GM21447 (cell line): ENCODE results near the gene TANGO6.

Experiments used
- ATAC-seq: cut with Tn5 transposase; IDR thresholded peaks from one replicate; pipeline ENCODE4 v1.9.1; 2021; ENCODE audit not compliant: unreplicated experiment

Gene TANGO6

DNA sequence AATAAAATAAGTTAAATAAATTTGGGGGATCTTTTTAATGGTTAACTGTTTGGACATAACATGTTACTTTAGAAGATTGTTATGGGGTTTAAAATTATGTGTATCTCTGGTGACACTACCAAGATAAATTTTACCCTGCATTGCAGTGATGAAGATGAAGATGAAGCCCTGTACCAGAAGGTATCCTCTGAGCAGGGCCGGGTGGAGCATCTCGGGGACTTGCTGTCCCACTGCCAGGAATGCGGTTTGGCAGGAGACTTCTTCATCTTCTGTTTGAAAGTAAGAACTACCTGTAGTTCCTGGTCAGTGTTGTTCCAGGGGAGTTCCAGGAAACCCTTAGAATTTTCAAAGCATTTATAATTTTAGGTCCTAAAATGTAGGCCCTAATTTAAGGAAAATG, 64.0 kb downstream of the TANGO6 start:
- ATAC-seq, result no peak

DNA sequence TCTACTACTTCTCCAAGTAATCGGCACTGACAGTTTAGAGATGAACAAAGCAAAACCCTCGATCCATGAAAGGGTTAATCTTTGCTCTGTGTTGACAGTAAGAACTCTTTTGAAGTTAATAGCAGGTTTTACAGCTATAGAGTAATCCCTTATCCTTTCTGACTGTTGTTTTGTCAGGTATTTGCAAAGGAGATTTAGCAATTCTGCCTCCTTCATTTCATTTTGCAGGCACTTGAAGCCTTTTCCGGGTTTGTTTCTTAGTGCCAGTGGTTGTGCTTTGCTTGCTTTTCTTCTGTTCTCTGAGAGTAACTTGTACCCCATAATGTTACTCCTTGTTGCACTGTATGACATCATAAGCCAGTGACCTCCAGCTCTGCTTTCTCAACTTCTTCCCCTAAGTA, 64.5 kb downstream of the TANGO6 start:
- no peak for ATAC-seq

DNA sequence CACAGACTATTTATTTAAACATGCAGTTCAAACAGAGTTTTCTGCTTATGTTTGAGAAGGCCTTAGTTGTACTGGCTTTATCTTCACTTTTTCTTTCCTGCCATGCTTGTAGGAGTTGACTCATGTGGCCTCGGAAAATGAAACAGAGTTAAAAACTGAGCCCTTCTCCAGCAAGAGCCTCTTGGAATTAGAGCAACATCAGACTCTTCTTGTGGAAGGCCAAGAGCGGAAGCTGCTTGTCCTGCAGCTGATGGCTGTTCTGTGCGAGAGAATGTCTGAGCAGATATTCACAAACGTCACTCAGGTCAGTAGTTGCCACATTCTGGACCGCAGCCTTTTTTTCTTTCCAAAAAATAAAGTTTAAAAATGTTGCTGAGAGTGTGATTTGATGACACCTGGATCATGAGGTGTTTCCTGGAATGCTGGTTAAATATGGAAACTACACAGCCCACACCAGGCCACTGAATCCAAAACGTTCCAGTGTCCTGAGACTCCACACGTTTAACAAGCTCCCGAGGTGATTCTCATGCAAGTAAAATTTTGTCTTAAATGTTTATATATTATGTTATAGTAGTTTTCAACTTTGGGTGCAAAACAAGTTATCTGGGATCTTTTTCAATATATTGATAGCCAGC, 65.9 kb downstream of the TANGO6 start:
- ATAC-seq, result no peak

DNA sequence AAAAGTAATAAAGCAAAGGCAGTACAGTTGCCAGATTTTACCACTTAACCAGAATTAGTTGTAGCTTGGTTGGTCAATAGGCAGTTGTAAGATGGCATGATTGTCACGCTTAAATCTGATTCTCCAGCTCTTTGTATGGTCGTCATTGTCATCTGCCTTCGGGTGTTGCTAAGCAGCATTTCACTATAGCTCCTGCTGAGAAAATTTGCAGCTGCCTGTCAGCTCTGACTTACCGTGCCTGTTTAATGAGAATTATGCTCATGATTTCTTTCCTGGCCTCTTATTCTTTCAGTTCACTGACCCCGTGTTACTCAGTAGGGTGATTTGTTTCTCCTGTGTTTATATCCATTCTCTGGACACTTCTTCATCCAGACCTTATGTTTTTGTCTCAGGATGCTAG, 66.7 kb downstream of the TANGO6 start:
- no peak for ATAC-seq

DNA sequence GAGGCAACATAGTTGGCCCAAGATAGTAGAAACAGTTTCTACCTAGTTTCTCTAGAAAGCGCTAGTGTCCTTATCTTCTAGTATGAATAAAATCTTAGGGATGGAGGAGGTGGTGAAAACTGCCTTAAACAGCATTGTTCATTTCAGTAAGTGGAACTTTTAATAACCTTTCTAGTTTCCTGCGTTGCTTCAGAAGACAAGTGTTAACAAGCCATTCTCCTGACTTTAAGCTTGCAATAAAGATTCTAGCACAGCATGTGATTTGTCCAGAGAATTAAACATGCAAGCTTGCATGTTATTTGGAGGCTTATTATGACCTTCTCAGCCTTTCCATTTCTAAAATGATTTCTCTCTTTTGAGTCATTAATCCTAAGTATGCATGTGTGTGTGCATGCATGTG, 72.3 kb downstream of the TANGO6 start:
- ATAC-seq, result no peak

DNA sequence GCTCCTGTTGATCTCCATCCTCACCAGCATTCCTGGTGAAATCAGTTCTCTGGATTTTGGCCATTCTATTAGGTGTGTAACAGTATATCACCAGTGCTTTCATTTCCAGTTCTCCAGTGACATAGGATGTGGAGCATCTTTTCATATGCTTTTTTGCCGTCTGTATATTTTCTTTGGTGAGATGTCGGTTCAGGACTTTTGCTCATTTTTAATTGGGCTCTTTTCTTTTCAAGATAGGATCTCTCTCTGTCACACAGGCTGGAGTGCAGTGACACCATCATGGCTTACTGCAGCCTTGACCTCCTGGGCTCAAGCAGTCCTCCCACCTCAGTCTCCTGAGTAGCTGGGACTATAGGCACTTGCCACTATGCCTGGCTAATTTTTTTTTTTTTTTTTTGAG, 74.2 kb downstream of the TANGO6 start:
- no peak for ATAC-seq

DNA sequence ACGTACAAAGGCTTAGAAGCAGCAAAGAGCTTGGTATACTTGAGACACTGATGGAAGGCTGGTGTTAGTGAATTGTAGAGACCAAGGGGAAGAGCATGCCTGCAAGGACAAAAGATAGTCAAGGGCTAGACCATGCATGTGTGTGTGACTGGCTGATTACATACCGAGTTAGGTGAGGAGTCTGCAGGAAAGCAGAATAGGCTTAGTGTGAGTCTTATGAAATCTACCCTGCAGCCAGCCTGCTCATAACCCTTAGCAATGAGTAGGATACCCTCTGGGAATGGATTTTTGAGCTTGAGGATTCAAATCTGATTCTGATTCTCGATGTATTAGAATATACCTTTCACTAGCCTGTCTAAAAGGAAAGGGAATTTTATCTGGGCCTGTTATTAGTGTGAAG, 77.0 kb downstream of the TANGO6 start:
- ATAC-seq, result no peak

DNA sequence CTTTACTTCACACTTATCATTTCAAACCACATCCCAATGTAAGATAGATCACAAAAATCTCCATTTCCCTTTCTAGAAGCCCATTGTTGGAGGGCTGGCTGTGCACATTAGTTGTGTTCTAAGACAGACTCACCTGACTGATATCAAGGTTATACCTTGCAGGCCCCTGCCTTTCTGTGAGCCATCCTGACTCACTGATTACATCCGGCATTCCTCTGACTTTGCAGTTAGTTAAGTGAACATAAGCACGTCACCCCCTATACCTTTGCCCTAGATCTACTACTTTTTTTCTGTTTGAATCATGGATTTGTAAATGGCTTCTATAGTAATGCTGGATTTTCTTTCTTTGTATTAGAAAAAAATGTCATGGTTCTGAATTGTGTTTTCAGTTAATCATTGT, 78.3 kb downstream of the TANGO6 start:
- no peak for ATAC-seq

DNA sequence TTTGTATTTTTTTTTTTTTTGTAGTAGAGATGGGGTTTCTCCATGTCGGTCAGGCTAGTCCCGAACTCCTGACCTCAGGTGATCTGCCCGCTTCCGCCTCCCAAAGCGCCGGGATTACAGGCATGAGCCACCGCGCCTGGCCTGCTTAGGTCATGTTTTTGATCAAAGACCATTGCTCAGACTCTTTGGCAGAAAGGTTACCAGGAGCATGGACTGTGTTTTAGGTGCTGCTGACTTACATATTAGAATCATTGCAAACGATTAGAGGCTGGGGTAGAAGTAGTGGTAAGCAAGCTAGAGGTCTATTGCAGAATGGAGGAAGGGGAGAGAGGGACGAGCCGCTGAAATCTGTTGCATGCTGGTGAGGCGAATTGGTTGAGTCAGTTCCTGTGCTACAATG, 79.8 kb downstream of the TANGO6 start:
- ATAC-seq, result no peak

DNA sequence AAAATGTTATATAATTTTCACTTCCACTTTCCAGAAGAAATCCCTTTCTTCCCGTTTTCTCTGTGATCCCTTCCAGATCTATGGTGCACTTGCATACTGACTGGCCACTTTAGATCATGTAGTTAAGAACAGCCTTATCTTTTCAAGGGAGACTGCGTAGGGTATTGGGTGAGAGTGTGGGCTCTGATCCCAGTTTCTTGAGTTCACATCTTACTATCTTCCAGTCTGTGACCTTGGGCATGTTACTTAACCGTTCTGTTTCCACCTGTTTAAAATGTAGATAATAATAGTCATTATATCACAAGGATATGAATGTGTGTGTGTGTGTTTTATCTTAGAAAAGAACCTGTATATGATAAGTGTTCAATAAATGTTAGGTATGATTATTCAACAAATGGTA, 83.7 kb downstream of the TANGO6 start:
- ATAC-seq, result no peak

DNA sequence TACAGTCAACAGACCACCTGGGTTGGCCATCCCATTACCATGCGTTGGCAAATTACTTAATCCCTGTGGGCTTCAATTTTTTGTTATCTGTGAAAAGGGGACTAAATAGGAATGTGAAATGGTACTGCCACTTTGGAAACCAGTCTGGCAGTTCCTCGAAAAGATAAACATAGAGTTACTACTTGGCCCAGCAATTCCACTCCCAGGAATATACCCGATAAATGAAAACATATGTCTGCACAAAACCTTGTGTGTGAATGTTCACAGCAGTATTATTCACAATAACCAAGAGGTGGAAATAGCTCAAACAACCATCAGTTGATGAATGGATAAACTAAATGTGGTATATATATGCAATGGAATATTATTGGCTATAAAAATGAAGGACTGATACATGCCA, 87.9 kb downstream of the TANGO6 start:
- no peak for ATAC-seq

DNA sequence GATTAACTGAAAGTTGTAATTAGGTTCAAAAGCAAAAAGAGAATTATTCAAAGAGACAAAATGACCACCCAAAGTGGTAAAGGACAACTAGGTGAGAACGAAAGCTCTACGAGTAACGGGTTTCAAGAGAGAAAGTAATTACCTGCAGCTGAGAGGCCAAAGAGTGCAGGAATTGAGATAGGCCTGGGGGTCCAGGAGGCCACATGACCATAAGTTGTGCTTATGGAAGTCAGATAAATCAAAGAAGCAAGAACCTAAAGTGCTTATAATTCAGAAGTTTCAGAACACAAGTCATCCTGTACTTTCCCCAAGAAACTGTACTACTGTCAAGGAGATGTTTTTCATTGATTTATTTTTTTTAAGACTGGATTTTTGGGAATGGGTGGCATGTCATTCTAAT, 91.1 kb downstream of the TANGO6 start:
- no peak for ATAC-seq

DNA sequence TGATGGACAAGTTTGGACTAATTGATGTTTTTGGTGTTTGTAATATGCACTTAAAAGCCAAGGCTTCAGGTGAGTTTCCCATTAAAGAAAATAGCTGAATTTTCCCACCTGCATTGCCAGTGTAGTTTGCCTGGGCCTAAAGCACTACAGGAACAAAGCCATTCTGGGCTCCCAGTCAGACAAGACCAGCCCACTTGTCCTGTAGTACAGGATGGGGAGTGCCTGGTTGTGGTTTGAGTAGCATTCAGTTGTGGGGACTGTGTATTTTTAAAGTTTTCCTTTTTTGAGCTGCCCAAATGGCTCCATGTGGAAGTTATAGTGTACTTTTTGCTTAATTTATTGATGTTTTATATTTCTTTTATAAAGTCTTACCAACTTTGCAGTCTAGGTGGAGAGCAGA, 91.7 kb downstream of the TANGO6 start:
- ATAC-seq, result no peak

DNA sequence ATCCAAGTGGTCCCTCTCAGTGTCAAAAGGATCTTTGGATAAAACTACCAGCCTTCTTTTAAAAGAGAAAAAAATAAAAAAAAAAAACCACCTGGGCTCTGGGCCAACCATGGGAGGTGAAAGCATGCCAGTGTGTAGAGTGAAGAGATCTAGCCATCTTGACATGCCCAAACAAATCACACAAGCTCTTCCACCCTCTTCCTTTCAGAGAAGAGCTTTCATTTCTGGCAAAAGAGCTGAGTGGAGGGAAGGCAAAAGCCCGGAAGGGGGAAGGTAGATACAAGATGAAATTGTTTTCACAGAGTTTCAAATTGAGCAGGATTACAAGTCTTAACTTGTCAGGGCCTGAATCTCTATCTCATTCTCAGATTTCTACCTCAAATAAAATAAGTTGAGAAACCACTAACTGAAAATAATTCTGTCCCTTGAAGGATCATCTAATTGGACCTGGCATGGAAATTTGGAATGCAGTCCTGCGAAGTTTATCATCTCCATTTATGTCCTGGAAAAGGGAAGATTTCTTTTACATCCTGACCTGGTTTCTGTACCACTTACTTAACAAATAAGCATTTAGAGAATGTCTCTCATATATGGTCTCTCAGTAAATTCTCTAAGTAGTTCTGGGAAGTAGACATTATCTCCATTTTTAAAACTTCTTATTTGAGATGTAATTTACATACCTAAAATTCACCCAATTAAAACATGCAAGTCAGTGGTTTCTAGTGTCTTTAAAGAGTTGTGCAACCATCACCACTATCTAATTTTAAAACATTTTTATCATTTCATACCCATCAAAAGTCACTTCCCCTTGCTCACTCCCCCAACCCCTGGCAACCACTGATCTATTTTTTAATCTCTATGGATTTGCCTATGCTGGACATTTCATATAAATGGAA, 93.7 kb downstream of the TANGO6 start:
- ATAC-seq, result no peak

DNA sequence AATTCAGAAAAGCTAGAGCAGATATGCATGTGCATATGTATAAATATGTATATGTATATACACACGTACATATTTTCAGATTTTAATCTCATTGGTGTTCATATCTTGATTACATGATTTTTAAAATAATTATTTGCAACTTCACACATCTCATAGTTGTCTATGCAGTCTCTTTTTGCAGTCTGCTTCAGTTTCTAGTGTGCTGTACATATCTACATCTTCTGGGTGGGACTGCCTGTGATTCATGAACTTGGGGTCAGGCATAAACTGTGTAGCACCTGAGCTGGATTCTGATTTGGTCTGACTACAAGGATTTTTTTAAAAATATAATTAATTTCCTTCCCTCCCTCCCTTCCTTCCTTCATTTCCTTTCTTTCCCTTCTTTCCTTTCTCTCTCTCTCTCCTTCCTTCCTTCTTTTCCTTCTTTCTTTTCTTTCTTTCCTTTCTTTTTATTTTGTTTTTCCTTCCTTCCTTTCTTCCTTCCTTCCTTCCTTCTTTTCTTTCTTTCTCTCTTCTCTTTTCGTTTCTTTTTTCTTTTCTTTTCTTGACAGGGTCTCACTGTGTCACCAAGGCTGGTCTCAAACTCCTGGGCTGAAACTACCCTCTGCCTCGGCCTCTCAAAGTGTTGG, 96.5 kb downstream of the TANGO6 start:
- ATAC-seq, result no peak

DNA sequence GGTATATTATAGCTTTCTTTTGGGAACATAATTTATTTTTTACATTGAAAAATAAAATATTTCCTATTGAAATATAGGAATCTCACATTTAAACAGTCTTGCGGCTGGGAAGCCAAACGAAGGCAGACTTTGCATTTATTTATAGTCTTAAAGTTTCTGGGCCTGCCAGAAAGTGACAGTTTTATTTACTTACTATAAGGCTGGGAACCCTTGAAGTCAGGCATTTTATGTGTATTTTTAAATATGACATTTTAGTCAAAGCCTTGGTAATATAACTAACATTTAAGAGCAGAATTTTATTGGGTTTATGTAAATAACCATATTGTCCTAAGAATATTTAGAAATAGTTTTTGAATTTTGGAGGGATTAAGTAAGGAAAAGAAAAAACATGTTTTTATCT, 97.5 kb downstream of the TANGO6 start:
- no peak for ATAC-seq

DNA sequence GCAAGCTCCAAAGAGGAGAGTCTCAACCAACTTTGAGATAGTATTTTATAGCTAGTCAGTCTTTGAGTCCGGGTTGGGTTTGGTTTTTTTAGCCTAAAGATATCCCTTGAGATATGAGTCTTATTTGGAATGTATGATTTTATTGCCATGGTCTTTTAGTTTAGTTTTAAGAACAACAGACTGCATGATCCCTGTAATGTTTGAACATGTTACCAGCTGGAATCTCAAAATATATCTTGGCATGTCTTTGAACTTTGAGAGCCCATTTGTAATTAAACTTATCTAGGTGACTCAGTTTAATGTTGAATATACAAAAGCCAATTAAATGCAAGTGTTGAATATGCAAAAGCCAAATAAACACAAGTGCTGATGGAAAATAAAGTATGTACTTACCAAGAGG, 100.6 kb downstream of the TANGO6 start:
- ATAC-seq, result no peak

DNA sequence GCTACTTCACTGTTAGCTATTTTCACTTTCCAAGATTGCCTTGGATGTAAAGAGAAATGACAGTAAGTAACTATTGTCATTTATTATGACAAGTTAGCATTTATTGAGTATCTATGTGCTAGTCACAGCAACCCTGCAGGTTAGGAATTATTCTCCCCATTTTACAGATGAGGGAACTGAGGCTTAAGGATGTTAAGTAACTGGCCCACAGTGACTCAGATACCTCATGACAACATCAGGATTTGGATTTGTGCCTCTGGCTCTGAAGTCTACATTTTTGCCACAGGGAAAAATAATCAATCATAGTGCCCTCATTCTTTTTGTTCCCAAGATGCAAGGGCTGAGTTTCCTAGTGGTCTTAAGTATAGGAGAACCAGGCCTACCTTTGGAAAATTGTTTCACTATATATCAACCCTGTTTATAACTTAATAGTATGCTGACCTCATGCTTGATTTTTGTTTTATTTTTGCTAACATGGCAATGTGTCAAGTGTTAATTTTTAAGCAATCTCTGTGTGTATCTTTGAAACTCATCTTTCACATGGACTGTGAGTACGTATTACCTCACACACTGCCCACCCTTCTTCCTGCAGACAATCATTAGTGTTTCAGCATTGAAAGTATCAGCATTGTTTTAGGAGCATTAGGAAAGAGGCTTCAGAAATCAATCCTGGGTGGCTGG, 105.0 kb downstream of the TANGO6 start:
- no peak for ATAC-seq

DNA sequence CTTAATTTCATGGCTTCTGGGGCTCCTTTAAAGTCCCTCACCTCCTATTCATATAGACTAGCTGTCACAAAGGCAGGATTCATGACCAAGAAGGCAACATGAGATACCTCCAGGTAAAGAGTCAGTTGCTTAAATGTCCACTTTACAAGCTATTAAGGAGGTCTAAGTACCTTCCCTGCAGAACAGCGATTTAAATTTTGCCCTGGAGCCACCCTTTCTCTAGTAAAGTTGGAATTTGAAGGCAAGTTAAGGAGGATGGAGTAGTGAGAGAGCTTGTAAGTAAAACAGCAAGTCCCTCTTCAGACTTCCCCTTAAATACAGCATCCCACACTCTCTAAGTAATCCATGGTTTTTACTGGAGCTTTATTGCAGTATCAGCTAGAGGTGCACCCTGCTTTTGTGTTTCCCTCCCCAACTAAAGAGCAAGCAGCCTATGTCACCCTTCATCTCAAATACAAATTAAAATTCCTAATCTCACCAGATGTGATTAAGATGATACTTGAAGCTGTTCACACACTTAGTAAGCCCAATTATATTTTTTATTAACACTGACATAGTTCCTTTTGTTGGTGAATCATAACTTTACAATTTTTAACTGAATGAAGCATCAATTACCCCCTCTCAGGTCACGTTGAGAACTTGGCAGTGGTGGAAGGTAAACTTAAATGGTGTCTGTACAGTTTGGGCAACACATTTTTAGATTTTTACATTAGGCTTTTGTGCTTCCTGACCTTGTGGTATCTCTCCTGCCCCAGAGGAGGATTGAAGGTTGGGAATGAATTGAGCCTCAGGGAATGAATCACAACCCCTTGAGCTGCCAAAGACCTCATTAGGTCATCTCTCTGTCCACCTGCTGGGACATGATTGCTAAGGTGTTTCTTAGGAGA, 108.9 kb downstream of the TANGO6 start:
- no peak for ATAC-seq

DNA sequence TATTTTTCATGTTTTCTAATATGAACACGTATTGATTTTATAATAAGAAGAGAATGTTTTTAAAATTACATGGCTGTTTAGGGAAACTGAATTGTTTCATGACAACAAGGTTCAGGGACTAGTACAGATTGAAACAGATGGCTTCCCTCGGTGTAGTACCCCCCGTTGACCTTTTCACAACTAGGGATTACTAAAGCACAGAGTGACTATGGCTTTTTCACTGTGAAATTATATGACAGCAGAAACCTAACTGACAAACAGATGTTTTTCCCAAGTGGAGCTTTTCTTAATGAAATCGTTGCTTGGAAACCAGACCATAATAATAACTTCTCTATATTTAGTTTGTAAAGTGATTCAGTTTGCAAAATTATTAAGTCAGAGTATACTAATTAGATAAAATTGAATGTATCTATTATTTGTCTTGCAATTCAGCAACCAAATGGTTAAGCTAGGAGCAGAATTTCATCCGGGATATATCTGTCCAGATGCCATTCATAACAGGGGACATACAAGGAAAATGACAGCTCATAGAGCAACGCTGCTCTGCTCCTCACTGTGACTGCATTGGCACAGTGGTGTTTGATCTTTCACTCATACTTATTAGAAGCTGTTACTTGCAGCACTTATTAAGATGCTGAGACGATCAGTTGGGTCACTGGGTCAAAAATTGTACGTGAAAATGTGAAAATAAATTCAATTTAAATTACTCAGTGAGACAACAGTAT, 111.7 kb downstream of the TANGO6 start:
- no peak for ATAC-seq
